ENCODE measurements around the gene KRTAP4-4. TPM values are rescaled to one million over a fixed set of nuclear protein-coding genes. Genes with fewer than 3 reads are reported as not detected.

Gene KRTAP4-4
- total and polyA plus RNA-seq, 2 of the 4 experiments (the other 2 are of a cell fraction), result not detected

DNA sequence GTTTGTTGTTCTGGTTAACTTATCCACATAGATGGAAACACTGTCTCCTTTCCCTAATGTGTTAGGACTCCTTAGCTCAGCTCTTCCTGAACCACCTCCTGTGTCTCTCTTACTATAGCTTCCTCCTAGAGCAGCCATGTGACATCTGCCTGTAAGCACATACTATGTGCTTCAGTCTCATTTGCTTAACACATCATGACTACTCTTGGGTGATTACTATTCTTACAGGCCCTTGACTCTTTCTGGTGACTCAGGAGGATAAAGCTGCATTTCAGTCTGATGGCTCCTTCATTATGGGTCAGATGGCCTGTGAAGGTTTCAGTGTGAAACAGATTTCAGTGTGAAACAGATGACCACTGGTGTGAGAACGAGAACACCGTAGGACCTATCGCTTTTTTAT lies 17.8 kb upstream of the KRTAP4-4 start:
- DNase-seq, result peak; percentile 72
- no peak overlapping the region for H4K91ac ChIP-seq (ENCODE audit: insufficient read depth, low read depth, low read length)
- no TSS peak for BruUV-seq (replicated peaks)
- no peaks in the 10 kb centered on the region for H4K20me1 ChIP-seq (ENCODE audit: insufficient read depth, low read length)
- no peaks in the 10 kb centered on the region for H3K79me1 ChIP-seq (ENCODE audit: low read depth in 1 of 2, low read length in 2 of 2)
- ChIA-PET CTCF (no interaction called here), POLR2A (ENCODE audit: unreplicated experiment) (interaction anchor here (0.7 kb wide), 1 partner anchor 153 kb away, joined by 3 read pairs; no protein-coding TSS in a partner anchor)
- no peak overlapping the region for H2BK20ac ChIP-seq (ENCODE audit: low read depth, low read length)
- no peak overlapping the region for H3K4me2 ChIP-seq (ENCODE audit: low read depth, low read length)
- 0 out of 3 replicates have a peak overlapping the region, but pooled peaks have one; percentile 38 for H2BK15ac ChIP-seq (ENCODE audit: low read depth, low read length)
- H3K36me3 ChIP-seq (ENCODE audit: control insufficient read depth, insufficient read depth, low read length), result no peaks in the 10 kb centered on the region
- H3K9me3 ChIP-seq (ENCODE audit: control insufficient read depth, insufficient read depth, low read length), result no peaks in the 10 kb centered on the region
- in situ Hi-C loops (cut with MboI; ENCODE audit: low sequenced_read_pairs) (no loop called here), dilution Hi-C loops (cut with HindIII; ENCODE audit: low sequenced_read_pairs, unreplicated experiment) (no loop called here), intact Hi-C loops (cut with micrococcal nuclease) (no loop called here)
- no peak for TF ChIP-seq MAFK (IDR thresholded peaks at IDR 0.05; ENCODE audit: low read depth, low read length)
- no peak for TF ChIP-seq NFE2L2 (IDR thresholded peaks at IDR 0.05; ENCODE audit: low read depth, low read length)
- TF ChIP-seq, protein P1, sequence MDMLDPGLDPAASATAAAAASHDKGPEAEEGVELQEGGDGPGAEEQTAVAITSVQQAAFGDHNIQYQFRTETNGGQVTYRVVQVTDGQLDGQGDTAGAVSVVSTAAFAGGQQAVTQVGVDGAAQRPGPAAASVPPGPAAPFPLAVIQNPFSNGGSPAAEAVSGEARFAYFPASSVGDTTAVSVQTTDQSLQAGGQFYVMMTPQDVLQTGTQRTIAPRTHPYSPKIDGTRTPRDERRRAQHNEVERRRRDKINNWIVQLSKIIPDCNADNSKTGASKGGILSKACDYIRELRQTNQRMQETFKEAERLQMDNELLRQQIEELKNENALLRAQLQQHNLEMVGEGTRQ (IDR thresholded peaks at IDR 0.05; ENCODE audit: low read depth, low read length), result peak; percentile 42
- ATAC-seq (ENCODE audit: low read depth), result peak; percentile 40; the same call in 1 of the 2 replicates
- H3K18ac ChIP-seq (ENCODE audit: low read depth, low read length), result peak overlapping the region; percentile 75; the same call in 1 of the 2 replicates
- peak overlapping the region; percentile 21; the same call in 1 of the 2 replicates for H2BK120ac ChIP-seq (ENCODE audit: low read depth, low read length)
- H3K23ac ChIP-seq (ENCODE audit: low read depth, low read length), result 0 out of 2 replicates have a peak overlapping the region, but pooled peaks have one; percentile 8
- no peak overlapping the region for H3K27ac ChIP-seq (ENCODE audit: insufficient read depth, low read length)
- no CpG with 5 or more reads among the region's 3 CpGs for WGBS, 2 experiments (ENCODE audit: extremely low coverage in 2 of 2, insufficient read length in 1 of 2)
- no peak overlapping the region for H2AK9ac ChIP-seq (replicated peaks; ENCODE audit: low read depth, low read length, poor library complexity)
- peak overlapping the region; percentile 75 for H2BK5ac ChIP-seq (ENCODE audit: low read depth, low read length, poor library complexity, severe bottlenecking)
- peak overlapping the region in 1 of 2 experiments; percentile 68; a peak in 1 of 4 replicates for H4K8ac ChIP-seq (ENCODE audit: low read depth in 2 of 2, low read length in 2 of 2)
- H3K56ac ChIP-seq (ENCODE audit: extremely low read depth, insufficient read depth, low read length), result no peak overlapping the region
- peak overlapping the region; percentile 72; the same call in 1 of the 2 replicates for H3K14ac ChIP-seq (replicated peaks; ENCODE audit: low read depth, low read length)
- no peak overlapping the region for H3K4me3 ChIP-seq (ENCODE audit: insufficient read depth, low read depth, low read length)
- H3K4me1 ChIP-seq (ENCODE audit: control insufficient read depth, insufficient read depth, low read length), result peaks cover 3% of the 10 kb centered on the region; the same call in 1 of the 2 replicates
- no peaks in the 10 kb centered on the region; the same call in 1 of the 2 replicates for H3K9me1 ChIP-seq (ENCODE audit: insufficient read depth, low read length)
- H4K5ac ChIP-seq (ENCODE audit: low read depth, low read length), result peak overlapping the region; percentile 51; the same call in 1 of the 2 replicates
- peak overlapping the region; percentile 71 for H2AFZ ChIP-seq (replicated peaks; ENCODE audit: low read length, poor library complexity)
- H3K27me3 ChIP-seq (ENCODE audit: control insufficient read depth, insufficient read depth, low read length), result no peaks in the 10 kb centered on the region; the same call in 1 of the 2 replicates
- peak overlapping the region; percentile 57; the same call in 1 of the 2 replicates for H3K4ac ChIP-seq (ENCODE audit: low read depth, low read length)
- H2AK5ac ChIP-seq (ENCODE audit: low read depth, low read length), result peak overlapping the region; percentile 44; the same call in 1 of the 2 replicates
- H3K9ac ChIP-seq (ENCODE audit: low read depth, low read length), result no peak overlapping the region
